DOHH2 (cell line): ENCODE measurements around the gene YIPF7.

ENCODE experiments used
- H3F3A ChIP-seq: fragments of 200-600 bp; sonication (generic), shearing (Covaris generic); 2 replicates; pipeline ENCODE4 v1.6.0; 2016; ENCODE audit warnings: antibody characterized with exemption, mild to moderate bottlenecking; ENCODE audit not compliant: control insufficient read depth, insufficient read depth
- H3K27ac ChIP-seq: fragments of 200-600 bp; sonication (generic); 2 replicates; pipeline ENCODE4 v1.5.1; 2014; ENCODE audit warnings: low read depth, mild to moderate bottlenecking, low read length, moderate library complexity
- H3K27me3 ChIP-seq: fragments of 200-600 bp; sonication (generic); 2 replicates; pipeline ENCODE4 v1.6.1; 2014; ENCODE audit warnings: mild to moderate bottlenecking, low read length, mixed read lengths; ENCODE audit not compliant: control insufficient read depth
- H3K36me3 ChIP-seq: fragments of 200-600 bp; sonication (generic); 2 replicates; pipeline ENCODE4 v1.6.1; 2014; ENCODE audit warnings: mild to moderate bottlenecking, low read length, moderate library complexity, mixed read lengths; ENCODE audit not compliant: control insufficient read depth
- H3K4me1 ChIP-seq: fragments of 200-600 bp; sonication (generic); 2 replicates; pipeline ENCODE4 v1.6.1; 2014; ENCODE audit warnings: mild to moderate bottlenecking, low read length, mixed read lengths; ENCODE audit not compliant: control insufficient read depth
- H3K4me2 ChIP-seq: fragments of 200-600 bp; sonication (generic); 2 replicates; pipeline ENCODE4 v1.6.0; 2014; ENCODE audit warnings: mild to moderate bottlenecking, low read length, moderate library complexity
- H3K4me3 ChIP-seq: fragments of 200-600 bp; sonication (generic); 2 replicates; pipeline ENCODE4 v1.5.1; 2014; ENCODE audit warnings: mild to moderate bottlenecking, low read length, mixed read lengths
- H3K79me2 ChIP-seq: fragments of 200-600 bp; sonication (generic); 2 replicates; pipeline ENCODE4 v1.6.1; 2014; ENCODE audit warnings: mild to moderate bottlenecking, low read length, mixed read lengths; ENCODE audit not compliant: control insufficient read depth
- H3K9me2 ChIP-seq: fragments of 200-600 bp; sonication (generic); replicated peaks from 2 replicates; pipeline ENCODE4 v1.6.1; 2014; ENCODE audit warnings: mild to moderate bottlenecking, low read length, mixed read lengths; ENCODE audit not compliant: control insufficient read depth
- H3K9me3 ChIP-seq: fragments of 200-600 bp; sonication (generic); 2 replicates; pipeline ENCODE4 v1.6.1; 2014; ENCODE audit warnings: antibody characterized with exemption, low read length, mixed read lengths; ENCODE audit not compliant: control insufficient read depth, insufficient read depth
- H4K20me1 ChIP-seq: fragments of 200-600 bp; sonication (generic); 2 replicates; pipeline ENCODE4 v1.6.0; 2014; ENCODE audit warnings: low read depth, mild to moderate bottlenecking, antibody characterized with exemption, low read length, moderate library complexity; ENCODE audit not compliant: control insufficient read depth, insufficient read depth
- EZH2phosphoT487 ChIP-seq: fragments of 200-600 bp; sonication (generic); IDR thresholded peaks from 2 replicates; pipeline ENCODE4 v1.6.1; 2017; ENCODE audit warnings: borderline replicate concordance, mild to moderate bottlenecking, antibody characterized with exemption, low read length, moderate library complexity, mixed read lengths
- TF ChIP-seq, protein P1 (sequence below): fragments of 200-600 bp; sonication (generic); IDR thresholded peaks from one replicate; pipeline ENCODE4 v1.5.1; 2014; ENCODE audit warnings: antibody characterized with exemption, mild to moderate bottlenecking, low read depth, low read length; ENCODE audit not compliant: poor library complexity, severe bottlenecking

YIPF7 gene

GRCh38 chr4:44668526-44668925 lies 17.1 kb upstream of the YIPF7 start:
- H3F3A ChIP-seq: no peaks in the 10 kb centered on the region
- no peak overlapping the region for H3K27ac ChIP-seq
- TF ChIP-seq, protein P1, sequence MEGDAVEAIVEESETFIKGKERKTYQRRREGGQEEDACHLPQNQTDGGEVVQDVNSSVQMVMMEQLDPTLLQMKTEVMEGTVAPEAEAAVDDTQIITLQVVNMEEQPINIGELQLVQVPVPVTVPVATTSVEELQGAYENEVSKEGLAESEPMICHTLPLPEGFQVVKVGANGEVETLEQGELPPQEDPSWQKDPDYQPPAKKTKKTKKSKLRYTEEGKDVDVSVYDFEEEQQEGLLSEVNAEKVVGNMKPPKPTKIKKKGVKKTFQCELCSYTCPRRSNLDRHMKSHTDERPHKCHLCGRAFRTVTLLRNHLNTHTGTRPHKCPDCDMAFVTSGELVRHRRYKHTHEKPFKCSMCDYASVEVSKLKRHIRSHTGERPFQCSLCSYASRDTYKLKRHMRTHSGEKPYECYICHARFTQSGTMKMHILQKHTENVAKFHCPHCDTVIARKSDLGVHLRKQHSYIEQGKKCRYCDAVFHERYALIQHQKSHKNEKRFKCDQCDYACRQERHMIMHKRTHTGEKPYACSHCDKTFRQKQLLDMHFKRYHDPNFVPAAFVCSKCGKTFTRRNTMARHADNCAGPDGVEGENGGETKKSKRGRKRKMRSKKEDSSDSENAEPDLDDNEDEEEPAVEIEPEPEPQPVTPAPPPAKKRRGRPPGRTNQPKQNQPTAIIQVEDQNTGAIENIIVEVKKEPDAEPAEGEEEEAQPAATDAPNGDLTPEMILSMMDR: no peak
- no peak for TF ChIP-seq EZH2phosphoT487
- no peaks in the 10 kb centered on the region for H3K36me3 ChIP-seq
- no peaks in the 10 kb centered on the region for H3K9me3 ChIP-seq
- H3K79me2 ChIP-seq: no peaks in the 10 kb centered on the region
- no peaks in the 10 kb centered on the region for H4K20me1 ChIP-seq
- no peaks in the 10 kb centered on the region for H3K4me1 ChIP-seq
- H3K9me2 ChIP-seq: no peaks in the 10 kb centered on the region
- peaks cover 5% of the 10 kb centered on the region for H3K27me3 ChIP-seq
- H3K4me2 ChIP-seq: no peak overlapping the region
- H3K4me3 ChIP-seq: no peak overlapping the region

DNA sequence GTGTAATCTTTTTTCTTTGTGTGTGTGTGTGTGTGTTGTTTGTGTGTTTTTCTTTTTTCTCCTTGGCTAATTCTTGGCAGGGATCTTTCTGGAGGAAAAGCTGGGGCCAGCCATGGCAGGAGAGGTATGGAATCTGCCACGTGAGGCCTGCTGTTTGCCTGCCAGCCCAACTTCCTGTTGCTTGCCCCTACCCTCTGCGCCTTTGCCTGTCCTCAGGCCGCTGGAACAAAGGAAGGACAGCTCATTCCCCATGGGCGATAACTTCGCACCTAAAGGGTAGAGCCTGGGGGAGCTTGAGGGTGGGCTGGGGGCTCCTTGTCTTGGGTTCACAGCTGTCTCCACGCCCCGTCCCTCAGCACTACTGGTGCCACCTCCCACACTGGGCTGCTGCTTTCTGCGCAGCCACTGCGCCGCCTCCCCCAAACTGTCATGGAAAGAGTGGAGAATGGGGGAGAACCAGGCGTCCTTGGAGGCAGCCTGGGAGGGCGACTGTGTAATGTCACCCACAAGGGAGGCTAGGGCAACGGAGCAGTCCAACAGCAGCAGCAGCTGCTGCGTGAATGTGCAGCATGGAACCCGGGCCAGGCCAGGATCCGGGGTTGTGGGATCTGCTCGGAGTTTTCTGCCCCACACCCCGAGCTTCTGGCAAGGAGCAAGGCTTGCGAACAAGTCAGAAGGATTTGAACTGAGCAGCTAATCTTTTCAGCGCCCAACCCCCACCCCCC lies 12.3 kb upstream of the YIPF7 start:
- no peaks in the 10 kb centered on the region for H3K9me2 ChIP-seq
- no peak overlapping the region for H3K27ac ChIP-seq
- H3F3A ChIP-seq: no peaks in the 10 kb centered on the region
- H3K27me3 ChIP-seq: no peaks in the 10 kb centered on the region
- TF ChIP-seq, protein P1: no peak
- TF ChIP-seq EZH2phosphoT487: no peak
- H3K4me2 ChIP-seq: no peak overlapping the region
- H3K4me1 ChIP-seq: no peaks in the 10 kb centered on the region
- H3K36me3 ChIP-seq: no peaks in the 10 kb centered on the region
- no peaks in the 10 kb centered on the region for H4K20me1 ChIP-seq
- no peaks in the 10 kb centered on the region for H3K79me2 ChIP-seq
- H3K4me3 ChIP-seq: no peak overlapping the region
- no peaks in the 10 kb centered on the region for H3K9me3 ChIP-seq

GRCh38 chr4:44662623-44663005 lies 11.2 kb upstream of the YIPF7 start:
- H3F3A ChIP-seq: no peaks in the 10 kb centered on the region
- H3K9me3 ChIP-seq: no peaks in the 10 kb centered on the region
- H3K4me3 ChIP-seq: no peak overlapping the region
- no peaks in the 10 kb centered on the region for H3K4me1 ChIP-seq
- no peaks in the 10 kb centered on the region for H4K20me1 ChIP-seq
- H3K79me2 ChIP-seq: no peaks in the 10 kb centered on the region
- TF ChIP-seq EZH2phosphoT487: no peak
- TF ChIP-seq, protein P1: no peak
- no peaks in the 10 kb centered on the region for H3K27me3 ChIP-seq
- no peak overlapping the region for H3K4me2 ChIP-seq
- H3K36me3 ChIP-seq: no peaks in the 10 kb centered on the region
- H3K9me2 ChIP-seq: no peaks in the 10 kb centered on the region
- no peak overlapping the region for H3K27ac ChIP-seq
